KBM-7 (cell line): ENCODE results near the gene MRPL20.
"Not testable (repeated sequence)": the region's sequence is repeated elsewhere in the genome, so short reads cannot be mapped to it uniquely, and the experiment has no call there.

Source experiments
- DNase-seq: peaks from one replicate; pipeline ENCODE4 v3.0.0-alpha.2; 2015
- in situ Hi-C: fragments of 300-500 bp; cut with MboI; formaldehyde crosslinking; loops from 2 replicates; pipeline ENCODE4 v1.14.3; 2020; ENCODE audit warnings: low sequenced_read_pairs, low pct_unique_long_range_greater_than_20kb, mixed read lengths

Gene MRPL20

GRCh38 chr1:1397839-1398523 is 9.1 kb downstream of the MRPL20 start:
- DNase-seq = peak; percentile 59
- in situ Hi-C loops = no loop called here

DNA sequence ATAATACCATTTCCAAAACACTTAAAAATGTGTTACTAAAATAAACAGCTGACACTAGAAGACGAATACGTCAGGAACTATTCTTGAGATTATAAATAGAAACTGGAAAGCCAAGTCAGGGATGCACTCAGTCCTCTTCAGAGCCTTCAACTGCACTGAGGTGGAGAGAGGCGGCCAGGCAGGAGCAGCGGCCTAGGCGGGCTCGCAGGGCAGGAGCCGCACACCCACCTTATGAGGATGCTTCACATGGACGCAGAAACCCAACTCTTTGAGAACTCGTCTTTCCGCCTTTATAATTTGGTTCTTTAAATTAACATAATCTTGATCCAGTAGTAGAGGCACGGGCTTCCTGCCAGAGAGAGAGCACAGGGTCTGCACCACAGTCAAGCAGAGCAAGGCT is 11.9 kb downstream of the MRPL20 start:
- in situ Hi-C loops = no loop called here
- no peak for DNase-seq

DNA sequence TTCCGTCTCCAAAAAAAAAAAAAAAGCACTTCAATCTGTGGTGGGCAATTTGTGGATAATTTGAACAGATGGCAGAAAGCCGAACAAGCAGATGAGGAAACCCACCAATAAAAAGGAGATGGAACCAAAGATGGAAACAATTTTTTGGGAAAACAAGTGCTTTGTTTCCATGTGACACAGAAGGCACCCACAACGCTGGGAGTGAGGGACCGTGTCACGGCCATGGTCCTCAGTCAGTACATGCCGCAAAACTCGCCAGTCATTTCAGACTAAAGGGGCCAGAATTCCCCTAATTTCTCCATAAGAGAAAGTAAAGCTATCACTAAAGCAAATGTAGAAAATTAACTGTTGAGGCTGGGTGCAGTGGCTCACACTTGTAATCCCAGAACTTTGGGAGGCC is 13.0 kb downstream of the MRPL20 start:
- DNase-seq = no peak
- in situ Hi-C loops = no loop called here

- in situ Hi-C loops = no loop called here
- DNase-seq = no peak
Observed at GRCh38 chr1:1393428-1393827, 13.7 kb downstream of the MRPL20 start.

DNA sequence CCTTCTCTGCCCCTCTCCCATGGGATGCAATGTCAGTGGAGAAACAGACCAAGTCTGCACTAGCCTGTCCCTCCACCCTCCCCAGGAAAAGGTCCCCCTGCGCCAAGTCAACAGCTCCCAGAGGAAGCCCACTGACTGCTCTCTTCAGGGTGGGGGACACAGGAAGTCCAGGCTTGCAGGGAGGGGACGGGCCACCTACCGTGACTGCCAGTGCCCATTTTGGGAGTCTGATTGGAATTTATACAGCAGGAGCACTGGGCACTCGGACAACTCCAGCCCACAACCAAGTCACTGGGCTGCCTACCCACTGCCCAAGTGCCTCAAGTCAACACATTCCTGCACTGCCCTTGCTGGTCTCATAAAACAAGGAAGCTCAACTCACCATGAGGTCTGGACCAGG is 14.1 kb downstream of the MRPL20 start:
- no peak for DNase-seq
- in situ Hi-C loops = no loop called here

GRCh38 chr1:1391225-1391624 is 15.9 kb downstream of the MRPL20 start:
- in situ Hi-C loops = no loop called here
- DNase-seq = no peak

DNA sequence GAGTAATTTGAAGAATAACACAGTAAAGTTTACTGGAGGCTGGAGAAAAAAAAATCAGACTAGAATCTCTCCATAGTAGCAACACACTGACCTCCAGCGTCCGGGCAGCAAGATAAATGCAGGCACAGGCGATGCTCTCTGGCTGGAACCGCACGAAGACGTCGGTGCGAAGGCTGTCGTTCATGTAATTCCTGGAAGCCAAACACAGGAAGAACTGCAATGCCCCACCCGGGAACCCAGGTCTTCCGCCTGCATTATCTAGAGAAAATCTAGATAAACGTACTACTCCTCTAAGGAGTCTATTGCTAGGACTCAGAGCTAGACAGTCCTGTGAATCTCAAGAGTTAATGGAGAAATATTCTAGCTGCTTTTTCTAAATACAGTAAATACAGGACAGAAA is 16.4 kb downstream of the MRPL20 start:
- in situ Hi-C loops = no loop called here
- DNase-seq = no peak

GRCh38 chr1:1388078-1388472 is 19.0 kb downstream of the MRPL20 start:
- in situ Hi-C loops = no loop called here
- DNase-seq = no peak

DNA sequence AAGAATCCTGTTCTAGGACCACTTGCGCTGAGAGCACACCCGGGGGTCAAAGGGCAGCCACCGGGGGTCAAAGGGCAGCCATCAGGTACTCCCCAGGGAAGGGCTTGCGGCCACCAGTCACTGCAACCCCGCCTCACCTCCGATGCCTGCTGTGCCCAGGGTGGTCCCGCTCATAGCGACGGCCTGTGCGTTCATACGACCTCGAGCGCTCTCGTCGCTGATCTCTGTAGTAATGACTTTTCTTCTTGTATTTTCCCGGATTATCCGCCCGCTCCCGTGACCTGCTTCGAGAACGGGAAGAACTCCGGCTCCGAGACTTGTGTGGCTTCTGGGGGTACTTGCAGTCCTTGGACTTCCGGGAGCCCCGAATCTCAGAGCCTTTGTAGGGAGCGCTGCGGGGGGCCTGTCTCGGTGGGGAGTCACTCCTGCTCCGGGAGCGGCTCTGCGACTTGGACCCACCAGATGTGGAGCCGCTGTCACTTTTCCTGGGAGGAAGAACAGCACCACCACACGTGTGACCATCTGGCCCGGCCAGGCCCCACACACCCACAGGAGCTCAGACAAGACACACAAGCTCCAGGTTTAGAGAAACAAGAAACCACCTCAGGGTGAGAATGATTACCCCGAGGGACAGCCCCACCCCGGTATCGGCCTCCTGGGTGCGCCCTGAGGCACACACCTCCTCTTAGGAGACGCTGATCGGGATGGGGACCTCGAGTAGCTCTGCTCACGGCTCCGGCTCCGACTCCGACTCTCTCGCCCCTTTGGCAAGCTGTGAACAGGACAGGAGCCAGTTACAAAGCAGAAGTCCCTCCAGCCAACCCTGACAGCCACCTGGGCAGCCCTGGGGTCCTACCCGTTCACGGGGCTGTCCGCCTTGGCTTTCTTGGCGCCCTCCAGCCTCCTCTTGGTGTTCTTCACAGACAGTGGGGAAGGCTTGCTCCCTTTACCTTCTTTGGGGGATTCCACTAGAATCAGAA is 19.7 kb downstream of the MRPL20 start:
- no peak for DNase-seq
- in situ Hi-C loops = no loop called here

DNA sequence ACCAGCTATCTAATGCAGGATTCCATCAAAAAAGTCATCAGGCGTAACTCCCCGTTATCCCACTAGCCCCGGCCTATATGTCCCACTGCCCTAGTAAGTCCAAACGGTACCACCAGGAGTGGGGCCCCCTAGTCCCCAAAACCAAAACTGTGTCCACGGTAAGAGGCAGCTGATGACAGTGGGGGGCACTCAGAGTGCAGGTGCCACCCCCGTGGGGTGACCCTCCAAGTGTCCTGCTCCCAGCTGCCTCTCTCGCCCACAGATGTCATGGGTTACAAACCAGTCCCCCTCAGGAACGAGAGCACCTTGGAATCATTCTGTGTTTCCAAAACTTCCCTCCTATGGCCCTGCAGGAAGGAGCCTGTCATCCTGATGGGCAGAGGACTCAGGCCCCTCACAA is 21.2 kb downstream of the MRPL20 start:
- in situ Hi-C loops = no loop called here
- DNase-seq = no peak

DNA sequence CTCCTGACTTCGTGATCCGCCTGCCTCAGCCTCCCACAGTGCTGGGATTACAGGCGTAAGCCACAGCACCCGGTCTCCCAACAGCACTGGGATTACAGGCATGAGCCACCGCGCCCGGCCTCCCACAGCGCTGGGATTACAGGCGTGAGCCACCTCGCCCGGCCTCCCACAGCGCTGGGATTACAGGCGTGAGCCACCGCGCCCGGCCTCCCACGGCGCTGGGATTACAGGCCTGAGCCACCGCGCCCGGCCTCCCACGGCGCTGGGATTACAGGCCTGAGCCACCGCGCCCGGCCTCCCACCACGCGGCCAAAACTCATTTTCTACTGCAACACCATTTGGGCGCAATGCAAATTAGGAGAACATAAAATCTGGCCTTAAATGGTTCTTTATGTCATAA is 21.8 kb downstream of the MRPL20 start:
- DNase-seq, in situ Hi-C loops: not testable (repeated sequence)

GRCh38 chr1:1381294-1381693 is 25.8 kb downstream of the MRPL20 start:
- no peak for DNase-seq
- in situ Hi-C loops = no loop called here

- in situ Hi-C loops = no loop called here
Observed at GRCh38 chr1:1380860-1381259, 26.2 kb downstream of the MRPL20 start.

DNA sequence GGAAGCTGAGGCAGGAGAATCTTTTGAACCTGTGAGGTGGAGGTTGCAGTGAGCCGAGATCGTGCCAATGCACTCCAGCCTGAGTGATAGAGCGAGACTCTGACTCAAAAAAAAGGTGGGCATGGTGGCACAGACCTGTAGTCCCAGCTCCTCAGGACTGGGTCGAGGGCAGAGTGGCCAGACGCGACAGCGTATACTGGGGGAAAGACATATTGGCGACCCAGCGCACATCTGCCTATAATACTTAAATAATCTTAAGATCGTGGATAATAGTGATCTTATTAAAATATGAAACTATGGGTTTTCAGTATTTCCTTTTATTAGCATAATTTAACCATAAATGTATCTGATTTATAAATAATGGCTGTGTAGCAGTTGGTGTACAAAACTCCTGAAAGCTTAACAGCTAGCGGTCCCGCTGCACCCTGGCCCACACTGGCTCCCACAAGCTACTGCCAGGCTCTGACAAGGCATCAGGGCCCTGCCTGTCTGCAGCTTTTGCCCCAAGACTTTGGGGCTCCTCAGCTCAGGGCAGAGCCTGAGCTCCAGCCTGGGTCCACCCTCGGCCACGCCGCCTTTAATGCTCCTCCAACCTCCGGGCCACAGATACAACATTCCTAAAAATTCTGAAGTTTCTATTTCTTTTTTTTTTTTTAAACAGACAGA is 29.4 kb downstream of the MRPL20 start:
- in situ Hi-C loops = no loop called here
- no peak for DNase-seq

More at GRCh38 chr1:1380860-1381259, 26.2 kb downstream of the MRPL20 start:
- DNase-seq = no peak

DNA sequence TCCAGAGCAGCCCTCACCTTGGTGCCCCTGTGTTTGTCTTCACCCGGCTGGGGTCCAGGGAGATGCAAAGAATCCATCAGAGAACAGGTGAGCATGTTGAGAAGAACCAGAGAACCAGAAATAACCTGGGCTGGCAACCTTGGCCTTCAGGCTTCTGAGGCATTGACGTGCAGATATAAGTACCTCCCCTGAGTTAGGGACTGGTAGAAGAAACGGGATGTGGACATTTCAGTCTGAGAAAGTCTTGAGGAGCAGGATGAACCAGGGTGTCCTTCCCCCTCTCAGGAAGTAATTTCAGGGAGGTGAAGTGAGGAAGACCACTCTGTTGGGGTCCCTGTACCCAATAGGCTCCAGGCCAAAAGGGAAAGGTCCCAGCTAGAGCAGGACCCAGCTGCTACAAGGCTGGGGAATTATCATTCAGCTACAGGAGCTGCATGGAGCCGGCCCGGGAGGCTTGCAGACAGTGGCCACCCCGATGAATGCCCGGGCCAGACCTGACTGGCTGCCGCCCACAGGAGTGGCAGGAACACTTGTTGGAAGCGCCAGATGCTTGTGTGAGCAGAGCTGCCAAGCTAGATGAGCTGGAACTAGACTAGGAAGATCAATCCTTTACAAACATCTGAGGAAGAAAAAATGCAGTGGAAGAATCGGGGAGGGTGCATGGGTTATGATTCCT is 30.4 kb downstream of the MRPL20 start:
- in situ Hi-C loops = no loop called here
- no peak for DNase-seq

GRCh38 chr1:1374929-1375662 is 32.0 kb downstream of the MRPL20 start, which contains the start of gene AURKAIP1:
Gene AURKAIP1, minus strand, starts transcription at chr1:1375207. Its CDS starts 451 bp downstream, at chr1:1374756.
- in situ Hi-C loops = no loop called here
- peak; percentile 100 for DNase-seq

DNA sequence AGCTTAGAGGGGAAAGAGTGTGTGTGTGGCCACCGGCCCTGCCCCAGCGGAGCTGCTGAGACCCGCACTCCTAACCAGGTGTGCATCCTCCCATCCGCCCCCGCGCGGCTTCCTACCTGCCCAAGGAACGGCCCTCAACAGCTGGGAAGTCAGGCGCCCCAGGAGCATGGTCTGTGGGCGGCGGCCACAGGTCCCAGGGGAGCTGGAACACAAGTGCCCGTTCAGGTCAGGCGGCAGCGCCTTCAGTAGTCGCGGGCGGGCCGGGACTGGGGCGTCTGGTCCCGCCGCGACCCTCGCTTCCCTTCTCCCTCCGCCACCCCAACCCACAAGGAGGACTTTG is 32.5 kb downstream of the MRPL20 start:
- DNase-seq = no peak
- in situ Hi-C loops = no loop called here

DNA sequence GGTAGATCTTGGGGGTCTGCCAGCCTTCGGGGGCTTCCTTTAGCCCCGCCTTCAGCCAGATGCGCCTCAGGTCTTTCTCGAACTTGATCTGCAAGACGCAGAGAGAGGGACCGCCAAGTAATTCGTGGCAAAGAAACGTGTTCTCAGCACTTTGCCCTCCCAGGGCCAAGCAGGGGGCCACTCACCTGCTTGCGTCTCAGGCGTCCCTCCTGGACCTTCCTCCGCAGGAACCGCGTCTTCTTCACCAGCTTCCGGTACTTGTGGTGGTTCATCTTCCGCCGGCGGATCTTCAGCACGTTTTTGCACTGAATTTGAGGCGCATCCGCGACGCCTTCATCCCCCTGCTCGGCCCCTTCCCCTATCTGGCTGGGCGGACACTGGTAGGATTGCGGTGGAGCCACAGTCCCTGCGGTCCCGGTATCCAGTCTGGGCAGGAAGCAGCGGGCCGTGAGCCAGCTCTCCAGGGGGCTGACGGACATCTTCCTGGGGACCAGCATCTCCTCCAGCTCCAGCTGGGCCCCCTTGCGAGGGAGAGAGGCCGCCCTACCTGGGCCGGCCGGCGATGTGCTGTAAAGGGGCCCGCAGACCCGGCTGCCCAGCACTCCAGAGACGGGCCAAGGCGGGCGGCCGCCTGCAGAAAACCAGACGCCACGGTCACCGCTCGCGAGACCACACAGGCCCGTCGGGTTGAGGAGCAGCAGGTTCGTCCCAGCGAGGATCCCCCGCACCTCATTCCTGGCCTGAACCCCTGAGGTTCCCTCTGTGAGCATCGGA is 33.1 kb downstream of the MRPL20 start:
- in situ Hi-C loops = no loop called here
- no peak for DNase-seq
